Progenitor cell of endocrine pancreas (in vitro differentiated cells): ENCODE results near the gene MAPT. TPM values are rescaled to one million over a fixed set of nuclear protein-coding genes. Genes with fewer than 3 reads are reported as not detected.

Source experiments
- DNase-seq: peaks from one replicate; pipeline ENCODE4 v3.0.0; 2021; ENCODE audit warnings: low spot score; ENCODE audit not compliant: unreplicated experiment
- H3K27ac Mint-ChIP-seq: 2 replicates; pipeline ENCODE4 v1.8.0; 2021; ENCODE audit warnings: mild to moderate bottlenecking, moderate library complexity, mixed read lengths
- H3K27me3 Mint-ChIP-seq: 2 replicates; pipeline ENCODE4 v1.8.0; 2021; ENCODE audit warnings: mixed read lengths
- H3K36me3 Mint-ChIP-seq: 2 replicates; pipeline ENCODE4 v1.8.0; 2022; ENCODE audit warnings: mixed read lengths; ENCODE audit not compliant: insufficient read depth
- H3K4me1 Mint-ChIP-seq: 2 replicates; pipeline ENCODE4 v1.8.0; 2021; ENCODE audit warnings: low read depth, mixed read lengths
- H3K4me3 Mint-ChIP-seq: 2 replicates; pipeline ENCODE4 v1.8.0; 2021; ENCODE audit warnings: low read depth, mild to moderate bottlenecking, moderate library complexity, mixed read lengths
- H3K9me3 Mint-ChIP-seq: 2 replicates; pipeline ENCODE4 v1.8.0; 2021; ENCODE audit warnings: low read depth, mixed read lengths
- total RNA-seq: library from RNA; stranded (reverse); gene quantifications from 2 replicates; pipeline ENCODE4 v1.2.1, GENCODE V29; 2021
- TF ChIP-seq, protein P1 (sequence below): fragments of 200-600 bp; sonication (generic); IDR thresholded peaks from one replicate; pipeline ENCODE4 v1.5.0; 2021; ENCODE audit warnings: antibody characterized with exemption, mild to moderate bottlenecking; ENCODE audit not compliant: unreplicated experiment

Gene MAPT
- total RNA-seq, 1 donor from 2014 or later, result 2.5 TPM

- Mint-ChIP-seq H3K9me3 (no peaks in the 10 kb centered on the region), H3K4me3 (no peak overlapping the region), H3K27ac (no peak overlapping the region), H3K27me3 (peaks cover 3% of the 10 kb centered on the region), H3K4me1 (no peaks in the 10 kb centered on the region), H3K36me3 (no peaks in the 10 kb centered on the region)
- no peak for DNase-seq
- TF ChIP-seq, protein P1, sequence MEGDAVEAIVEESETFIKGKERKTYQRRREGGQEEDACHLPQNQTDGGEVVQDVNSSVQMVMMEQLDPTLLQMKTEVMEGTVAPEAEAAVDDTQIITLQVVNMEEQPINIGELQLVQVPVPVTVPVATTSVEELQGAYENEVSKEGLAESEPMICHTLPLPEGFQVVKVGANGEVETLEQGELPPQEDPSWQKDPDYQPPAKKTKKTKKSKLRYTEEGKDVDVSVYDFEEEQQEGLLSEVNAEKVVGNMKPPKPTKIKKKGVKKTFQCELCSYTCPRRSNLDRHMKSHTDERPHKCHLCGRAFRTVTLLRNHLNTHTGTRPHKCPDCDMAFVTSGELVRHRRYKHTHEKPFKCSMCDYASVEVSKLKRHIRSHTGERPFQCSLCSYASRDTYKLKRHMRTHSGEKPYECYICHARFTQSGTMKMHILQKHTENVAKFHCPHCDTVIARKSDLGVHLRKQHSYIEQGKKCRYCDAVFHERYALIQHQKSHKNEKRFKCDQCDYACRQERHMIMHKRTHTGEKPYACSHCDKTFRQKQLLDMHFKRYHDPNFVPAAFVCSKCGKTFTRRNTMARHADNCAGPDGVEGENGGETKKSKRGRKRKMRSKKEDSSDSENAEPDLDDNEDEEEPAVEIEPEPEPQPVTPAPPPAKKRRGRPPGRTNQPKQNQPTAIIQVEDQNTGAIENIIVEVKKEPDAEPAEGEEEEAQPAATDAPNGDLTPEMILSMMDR, result no peak
Measured at GRCh38 chr17:45989759-45990158, 95.4 kb downstream of the MAPT start.

DNA sequence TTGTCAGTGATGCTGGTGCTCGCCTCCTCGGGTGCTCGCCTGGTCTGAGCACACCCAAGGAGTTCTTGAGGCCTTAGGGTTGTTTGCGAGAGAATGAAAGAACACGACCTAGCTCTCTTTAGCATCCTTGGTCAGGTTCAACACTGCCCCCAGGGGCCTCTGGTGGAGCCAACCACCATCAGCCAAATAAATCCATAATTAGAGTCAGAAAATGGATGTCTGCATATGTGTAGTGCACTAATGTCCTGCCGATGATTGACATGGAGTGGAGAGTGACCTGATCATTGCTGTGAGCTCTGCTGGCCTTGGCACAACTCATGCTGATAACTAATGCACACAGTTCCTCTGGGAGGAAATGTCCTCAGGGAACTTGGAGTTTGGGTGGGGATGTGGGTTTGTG lies 96.5 kb downstream of the MAPT start:
- Mint-ChIP-seq H3K36me3 (no peaks in the 10 kb centered on the region), H3K9me3 (no peaks in the 10 kb centered on the region), H3K27me3 (peaks cover under 1% of the 10 kb centered on the region), H3K4me1 (no peaks in the 10 kb centered on the region), H3K4me3 (no peak overlapping the region), H3K27ac (no peak overlapping the region)
- TF ChIP-seq, protein P1, result peak; percentile 25
- no peak for DNase-seq

DNA sequence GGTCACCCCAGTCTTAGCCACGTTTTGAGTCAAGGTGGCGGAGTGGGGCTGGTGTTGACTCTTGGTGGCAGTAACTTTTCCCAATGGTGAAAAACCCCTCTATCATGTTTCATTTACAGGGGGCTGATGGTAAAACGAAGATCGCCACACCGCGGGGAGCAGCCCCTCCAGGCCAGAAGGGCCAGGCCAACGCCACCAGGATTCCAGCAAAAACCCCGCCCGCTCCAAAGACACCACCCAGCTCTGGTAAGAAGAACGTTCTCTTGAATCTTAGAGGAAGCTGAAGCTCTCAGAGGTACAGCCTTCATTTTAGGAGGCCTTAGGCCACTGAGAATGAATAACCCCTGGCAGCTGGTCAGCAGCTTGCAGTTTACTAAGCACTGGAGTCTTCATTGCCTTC lies 97.0 kb downstream of the MAPT start:
- no peaks in the 10 kb centered on the region for H3K4me1 Mint-ChIP-seq
- H3K27ac Mint-ChIP-seq, result no peak overlapping the region
- H3K4me3 Mint-ChIP-seq, result no peak overlapping the region
- no peak for DNase-seq
- TF ChIP-seq, protein P1, result no peak
- no peaks in the 10 kb centered on the region for H3K36me3 Mint-ChIP-seq
- no peaks in the 10 kb centered on the region for H3K27me3 Mint-ChIP-seq
- no peaks in the 10 kb centered on the region for H3K9me3 Mint-ChIP-seq

GRCh38 chr17:45992175-45992574 lies 97.8 kb downstream of the MAPT start:
- Mint-ChIP-seq H3K4me1 (no peaks in the 10 kb centered on the region), H3K27ac (no peak overlapping the region)
- TF ChIP-seq, protein P1, result no peak

GRCh38 chr17:45992904-45993303 lies 98.5 kb downstream of the MAPT start:
- TF ChIP-seq, protein P1, result no peak
- Mint-ChIP-seq H3K4me3 (no peak overlapping the region), H3K36me3 (no peaks in the 10 kb centered on the region), H3K9me3 (no peaks in the 10 kb centered on the region), H3K27ac (peak overlapping the region; percentile 56), H3K27me3 (no peaks in the 10 kb centered on the region), H3K4me1 (no peaks in the 10 kb centered on the region)
- DNase-seq, result no peak

More at GRCh38 chr17:45992175-45992574, 97.8 kb downstream of the MAPT start:
- H3K9me3 Mint-ChIP-seq, result no peaks in the 10 kb centered on the region
- no peak for DNase-seq
- no peak overlapping the region for H3K4me3 Mint-ChIP-seq
- no peaks in the 10 kb centered on the region for H3K27me3 Mint-ChIP-seq
- no peaks in the 10 kb centered on the region for H3K36me3 Mint-ChIP-seq
